ENCODE results near the gene CSTB.

DNA sequence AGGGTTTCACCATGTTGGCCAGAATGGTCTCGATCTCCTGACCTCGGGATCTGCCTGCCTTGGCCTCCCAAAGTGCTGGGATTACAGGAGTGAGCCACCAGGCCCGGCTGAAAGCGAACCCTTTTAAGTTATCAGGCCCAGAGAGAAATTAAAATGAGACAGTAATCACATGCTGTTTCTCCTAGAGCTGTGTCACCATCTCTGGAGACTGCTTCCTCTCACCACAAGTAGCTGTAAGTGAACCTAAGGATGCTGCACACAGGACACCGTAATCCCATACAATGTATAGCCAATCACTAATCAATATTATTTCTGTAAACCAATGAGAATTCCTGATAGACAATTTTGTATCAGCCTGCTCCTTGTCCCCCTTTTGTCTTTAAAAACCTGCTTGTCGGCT lies 5.7 kb upstream of the CSTB start:
- TF ChIP-seq, protein P1, sequence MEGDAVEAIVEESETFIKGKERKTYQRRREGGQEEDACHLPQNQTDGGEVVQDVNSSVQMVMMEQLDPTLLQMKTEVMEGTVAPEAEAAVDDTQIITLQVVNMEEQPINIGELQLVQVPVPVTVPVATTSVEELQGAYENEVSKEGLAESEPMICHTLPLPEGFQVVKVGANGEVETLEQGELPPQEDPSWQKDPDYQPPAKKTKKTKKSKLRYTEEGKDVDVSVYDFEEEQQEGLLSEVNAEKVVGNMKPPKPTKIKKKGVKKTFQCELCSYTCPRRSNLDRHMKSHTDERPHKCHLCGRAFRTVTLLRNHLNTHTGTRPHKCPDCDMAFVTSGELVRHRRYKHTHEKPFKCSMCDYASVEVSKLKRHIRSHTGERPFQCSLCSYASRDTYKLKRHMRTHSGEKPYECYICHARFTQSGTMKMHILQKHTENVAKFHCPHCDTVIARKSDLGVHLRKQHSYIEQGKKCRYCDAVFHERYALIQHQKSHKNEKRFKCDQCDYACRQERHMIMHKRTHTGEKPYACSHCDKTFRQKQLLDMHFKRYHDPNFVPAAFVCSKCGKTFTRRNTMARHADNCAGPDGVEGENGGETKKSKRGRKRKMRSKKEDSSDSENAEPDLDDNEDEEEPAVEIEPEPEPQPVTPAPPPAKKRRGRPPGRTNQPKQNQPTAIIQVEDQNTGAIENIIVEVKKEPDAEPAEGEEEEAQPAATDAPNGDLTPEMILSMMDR (IDR thresholded peaks at IDR 0.05; ENCODE audit: control extremely low read depth in 1 of 3, insufficient read depth in 1 of 3, low read depth in 1 of 3, low read length in 3 of 3) = no peak
- TF ChIP-seq BCL11A (IDR thresholded peaks at IDR 0.05; ENCODE audit: low read depth in 2 of 2, low read length in 2 of 2) = no peak
- no peak for TF ChIP-seq POLR2A (IDR thresholded peaks at IDR 0.05; ENCODE audit: control extremely low read depth in 1 of 2, low read depth in 2 of 2, low read length in 2 of 2)
- no peak for TF ChIP-seq ZNF274 (IDR thresholded peaks at IDR 0.05; ENCODE audit: borderline replicate concordance, extremely low read depth, low read length)
- no peak for TF ChIP-seq EZH2 (IDR thresholded peaks at IDR 0.05; ENCODE audit: low read depth, low read length, severe bottlenecking)
- no peak for TF ChIP-seq POLR2AphosphoS5 (IDR thresholded peaks at IDR 0.05; ENCODE audit: low read depth, low read length)
- TF ChIP-seq RNF2 (IDR thresholded peaks at IDR 0.05; ENCODE audit: borderline replicate concordance, low read depth, low read length, missing control alignments, poor library complexity, severe bottlenecking) = no peak
